GM18502 (cell line): ENCODE data around the gene ROS1.

Source experiments
- ATAC-seq: cut with Tn5 transposase; IDR thresholded peaks from one replicate; pipeline ENCODE4 v1.9.1; 2021; ENCODE audit warnings: mild to moderate bottlenecking; ENCODE audit not compliant: unreplicated experiment, poor library complexity

Gene ROS1

GRCh38 chr6:117327149-117328004, 98.4 kb downstream of the ROS1 start:
- no peak for ATAC-seq

GRCh38 chr6:117326396-117326795, 99.3 kb downstream of the ROS1 start:
- no peak for ATAC-seq

GRCh38 chr6:117317261-117317660, 108.5 kb downstream of the ROS1 start:
- ATAC-seq: no peak

GRCh38 chr6:117311726-117312125, 114.0 kb downstream of the ROS1 start:
- no peak for ATAC-seq

GRCh38 chr6:117311310-117311709, 114.4 kb downstream of the ROS1 start:
- ATAC-seq: no peak

- no peak for ATAC-seq
Observed at GRCh38 chr6:117309611-117310010, 116.1 kb downstream of the ROS1 start.

GRCh38 chr6:117309069-117309468, 116.7 kb downstream of the ROS1 start:
- no peak for ATAC-seq

GRCh38 chr6:117307655-117308054, 118.1 kb downstream of the ROS1 start:
- no peak for ATAC-seq

- ATAC-seq: no peak
Observed at GRCh38 chr6:117306227-117306790, 119.4 kb downstream of the ROS1 start.

GRCh38 chr6:117304446-117304845, 121.3 kb downstream of the ROS1 start:
- no peak for ATAC-seq

GRCh38 chr6:117303323-117303722, 122.4 kb downstream of the ROS1 start:
- ATAC-seq: no peak

GRCh38 chr6:117298941-117299340, 126.8 kb downstream of the ROS1 start:
- no peak for ATAC-seq

- no peak for ATAC-seq
Observed at GRCh38 chr6:117290173-117290846, 135.4 kb downstream of the ROS1 start.

GRCh38 chr6:117288083-117288715, 137.5 kb downstream of the ROS1 start:
- ATAC-seq: no peak

- ATAC-seq: no peak
Observed at GRCh38 chr6:117280922-117281321, 144.8 kb downstream of the ROS1 start.

GRCh38 chr6:117276778-117277316, 148.9 kb downstream of the ROS1 start:
- no peak for ATAC-seq

- no peak for ATAC-seq
Observed at GRCh38 chr6:117275711-117276110, 150.0 kb downstream of the ROS1 start.

- no peak for ATAC-seq
Observed at GRCh38 chr6:117275205-117275604, 150.5 kb downstream of the ROS1 start.

GRCh38 chr6:117272891-117273290, 152.9 kb downstream of the ROS1 start:
- no peak for ATAC-seq

- no peak for ATAC-seq
Observed at GRCh38 chr6:117272032-117272866, 153.5 kb downstream of the ROS1 start.
